OCI-LY3 (cell line): ENCODE results near the gene LIMA1.
"Not testable (repeated sequence)": the region's sequence is repeated elsewhere in the genome, so short reads cannot be mapped to it uniquely, and the experiment has no call there.

ENCODE experiments used
- CTCF ChIP-seq: fragments of 200-600, 300-600 bp; sonication (generic); IDR thresholded peaks from 2 replicates; pipeline ENCODE4 v1.5.1; 2014; ENCODE audit warnings: antibody characterized with exemption, low read length, low read depth
- EZH2phosphoT487 ChIP-seq: fragments of 200-600 bp; shearing (Covaris generic); IDR thresholded peaks from 2 replicates; pipeline ENCODE4 v1.6.1; 2018; ENCODE audit warnings: antibody characterized with exemption, mixed run types, low read depth

- TF ChIP-seq CTCF, EZH2phosphoT487: not testable (repeated sequence)
Measured at GRCh38 chr12:50290692-50291091, 7.4 kb upstream of the LIMA1 start.
